GM10266 (cell line): ENCODE results near the gene CIROP.
A peak's percentile ranks its signal among the peaks of the same experiment; 100 is the strongest.

Experiments
- DNase-seq: peaks from one replicate; pipeline ENCODE4 v3.0.0; 2012; ENCODE audit errors: extremely low spot score
- TF ChIP-seq, protein P1 (sequence below): IDR thresholded peaks from 2 replicates; pipeline ENCODE4 v1.5.1; 2012; ENCODE audit warnings: mild to moderate bottlenecking, low read depth; ENCODE audit not compliant: control insufficient read depth, insufficient read depth; ENCODE audit errors: missing control alignments

CIROP gene

GRCh38 chr14:23095196-23096108 lies 9.3 kb downstream of the CIROP start, which contains the start of gene C14orf119:
Gene C14orf119 (plus strand): TSS chr14:23095505. CDS start chr14:23097659, 2,154 bp downstream.
- TF ChIP-seq, protein P1, sequence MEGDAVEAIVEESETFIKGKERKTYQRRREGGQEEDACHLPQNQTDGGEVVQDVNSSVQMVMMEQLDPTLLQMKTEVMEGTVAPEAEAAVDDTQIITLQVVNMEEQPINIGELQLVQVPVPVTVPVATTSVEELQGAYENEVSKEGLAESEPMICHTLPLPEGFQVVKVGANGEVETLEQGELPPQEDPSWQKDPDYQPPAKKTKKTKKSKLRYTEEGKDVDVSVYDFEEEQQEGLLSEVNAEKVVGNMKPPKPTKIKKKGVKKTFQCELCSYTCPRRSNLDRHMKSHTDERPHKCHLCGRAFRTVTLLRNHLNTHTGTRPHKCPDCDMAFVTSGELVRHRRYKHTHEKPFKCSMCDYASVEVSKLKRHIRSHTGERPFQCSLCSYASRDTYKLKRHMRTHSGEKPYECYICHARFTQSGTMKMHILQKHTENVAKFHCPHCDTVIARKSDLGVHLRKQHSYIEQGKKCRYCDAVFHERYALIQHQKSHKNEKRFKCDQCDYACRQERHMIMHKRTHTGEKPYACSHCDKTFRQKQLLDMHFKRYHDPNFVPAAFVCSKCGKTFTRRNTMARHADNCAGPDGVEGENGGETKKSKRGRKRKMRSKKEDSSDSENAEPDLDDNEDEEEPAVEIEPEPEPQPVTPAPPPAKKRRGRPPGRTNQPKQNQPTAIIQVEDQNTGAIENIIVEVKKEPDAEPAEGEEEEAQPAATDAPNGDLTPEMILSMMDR = no peak
- peak; percentile 98 for DNase-seq

DNA sequence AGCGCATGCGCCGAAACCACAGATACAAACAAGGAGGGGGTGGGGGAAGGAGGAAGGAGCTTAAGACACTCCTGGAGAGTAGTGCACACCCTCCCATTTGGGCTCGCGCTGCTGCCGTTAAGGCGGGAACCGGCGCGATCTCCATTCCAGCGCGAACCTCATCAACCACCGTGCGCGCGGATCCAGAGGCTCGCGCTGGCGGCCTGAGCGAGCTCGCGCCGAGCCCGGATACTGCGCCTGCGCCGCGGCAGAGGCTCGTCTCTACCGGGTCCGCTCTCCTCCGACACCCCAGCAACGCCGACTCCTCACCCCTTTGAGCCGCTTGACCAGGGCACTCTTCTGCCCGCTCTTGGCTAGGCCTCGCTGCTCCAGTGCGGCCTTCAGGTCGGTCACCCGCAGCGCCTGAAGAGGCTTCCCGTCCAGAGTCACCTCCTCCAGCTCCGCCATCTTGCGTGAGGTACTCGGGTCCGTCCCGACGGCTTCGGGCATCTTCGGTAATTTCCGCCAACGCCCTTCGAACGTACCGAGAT lies 10.1 kb downstream of the CIROP start, which contains the start of gene ACIN1:
Gene ACIN1 (minus strand): TSS at position 471 of the 530 bp plus-strand sequence. CDS start 24 bp downstream, at position 447.
- peak; percentile 75 for DNase-seq
- TF ChIP-seq, protein P1 = no peak

GRCh38 chr14:23093991-23094665 lies 10.7 kb downstream of the CIROP start:
- DNase-seq = no peak

DNA sequence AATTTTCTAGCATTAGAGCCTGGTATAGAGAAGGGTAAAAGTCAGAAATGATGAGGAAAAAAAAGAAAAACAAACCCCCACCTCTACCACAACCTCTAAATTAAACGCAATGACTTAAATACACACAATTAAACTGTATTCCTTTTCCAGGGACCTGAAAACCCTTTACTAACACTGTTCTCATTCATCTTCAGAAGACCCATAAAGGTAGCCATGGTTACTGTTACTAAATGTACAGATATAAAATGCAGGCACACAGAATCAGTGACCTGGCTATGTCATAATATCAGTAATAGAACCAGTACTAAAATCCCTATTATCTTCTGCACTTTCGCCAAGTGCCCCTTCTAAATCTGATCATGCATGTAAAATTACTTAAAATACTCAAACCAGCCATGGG lies 11.3 kb downstream of the CIROP start:
- TF ChIP-seq, protein P1 = no peak
- DNase-seq = no peak

More at GRCh38 chr14:23093991-23094665, 10.7 kb downstream of the CIROP start:
- TF ChIP-seq, protein P1 = peak; percentile 33

DNA sequence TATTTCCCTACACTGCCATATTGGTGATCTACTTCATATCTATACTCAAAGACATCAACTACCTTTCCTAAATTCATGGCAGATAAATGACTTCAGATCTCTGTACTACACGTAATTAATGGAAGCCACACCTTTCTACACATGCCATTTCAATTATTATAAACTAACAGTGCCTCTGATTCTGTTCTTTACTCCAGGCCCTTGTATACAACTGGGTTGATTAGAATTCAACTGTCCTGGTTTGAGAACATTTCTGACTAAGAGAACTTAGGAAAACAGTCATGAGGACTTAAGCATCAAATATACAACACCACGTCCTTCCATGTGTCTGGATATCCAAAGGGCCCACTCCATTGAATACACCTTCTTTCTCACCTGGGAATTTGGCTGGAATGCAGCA lies 11.7 kb downstream of the CIROP start:
- TF ChIP-seq, protein P1 = no peak
- no peak for DNase-seq

DNA sequence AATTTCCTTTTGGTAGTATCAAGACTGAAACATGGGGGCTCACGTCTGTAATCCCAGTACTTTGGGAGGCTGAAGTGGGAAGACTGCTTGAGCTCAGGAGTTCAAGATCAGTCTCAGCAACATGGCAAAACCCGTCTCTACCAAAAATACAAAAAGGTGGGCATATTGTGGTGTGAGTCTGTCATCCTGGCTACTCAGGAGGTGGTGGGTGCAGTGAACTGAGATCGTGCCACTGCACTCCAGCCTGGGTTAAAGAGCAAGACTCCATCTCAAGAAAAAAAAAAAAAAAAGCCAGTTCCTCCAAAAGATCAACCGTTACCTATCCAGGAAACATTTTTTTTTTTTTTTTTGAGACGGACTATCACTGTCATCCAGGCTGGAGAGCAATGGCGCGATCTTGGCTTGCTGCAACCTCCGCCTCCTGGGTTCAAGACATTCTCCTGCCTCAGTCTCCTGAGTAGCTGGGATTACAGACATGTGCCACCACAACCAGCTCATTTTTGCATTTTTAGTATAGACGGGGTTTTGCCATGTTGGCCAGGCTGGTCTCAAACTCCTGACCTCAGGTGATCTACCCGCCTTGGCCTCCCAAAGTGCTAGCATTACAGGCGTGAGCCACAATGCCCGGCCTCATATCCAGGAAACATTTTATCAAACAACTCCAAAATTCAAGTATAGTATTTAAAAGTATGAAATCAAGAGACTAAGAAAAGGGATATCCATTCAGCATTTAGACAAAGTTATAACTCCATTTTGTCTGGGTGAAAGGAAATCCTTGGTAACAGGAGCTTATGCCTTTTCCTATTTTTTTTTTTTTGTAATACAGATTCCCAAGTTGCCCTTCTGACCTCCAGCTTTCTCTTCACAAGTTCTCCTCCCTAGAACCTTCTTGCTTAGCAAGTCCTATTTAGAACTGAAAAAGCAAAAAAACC lies 13.2 kb downstream of the CIROP start:
- no peak for DNase-seq
- TF ChIP-seq, protein P1 = no peak
